ENCODE data around the gene FAM234A.
"Not testable (repeated sequence)": the region's sequence is repeated elsewhere in the genome, so short reads cannot be mapped to it uniquely, and the experiment has no call there.

Gene FAM234A

GRCh38 chr16:191831-192230 lies 42.8 kb upstream of the FAM234A start:
- DNase-seq (ENCODE audit: low read depth) = no peak
- no peak overlapping the region for H3K4me3 ChIP-seq (ENCODE audit: low read depth, low read length)
- no peak for TF ChIP-seq CTCF (IDR thresholded peaks at IDR 0.05; ENCODE audit: low read depth, low read length, missing control alignments)

- H3K4me3 ChIP-seq (ENCODE audit: low read depth, low read length) = no peak overlapping the region
- DNase-seq (ENCODE audit: low read depth) = no peak
- TF ChIP-seq CTCF (IDR thresholded peaks at IDR 0.05; ENCODE audit: low read depth, low read length, missing control alignments) = no peak
Measured at GRCh38 chr16:192686-193085, 41.9 kb upstream of the FAM234A start.

GRCh38 chr16:193441-193840 lies 41.2 kb upstream of the FAM234A start:
- DNase-seq (ENCODE audit: low read depth) = no peak
- no peak overlapping the region for H3K4me3 ChIP-seq (ENCODE audit: low read depth, low read length)
- TF ChIP-seq CTCF (IDR thresholded peaks at IDR 0.05; ENCODE audit: low read depth, low read length, missing control alignments) = no peak

- DNase-seq (ENCODE audit: low read depth) = no peak
- H3K4me3 ChIP-seq (ENCODE audit: low read depth, low read length) = no peak overlapping the region
- no peak for TF ChIP-seq CTCF (IDR thresholded peaks at IDR 0.05; ENCODE audit: low read depth, low read length, missing control alignments)
Measured at GRCh38 chr16:194516-194915, 40.1 kb upstream of the FAM234A start.

GRCh38 chr16:200388-200787 lies 34.2 kb upstream of the FAM234A start:
- TF ChIP-seq CTCF (IDR thresholded peaks at IDR 0.05; ENCODE audit: low read depth, low read length, missing control alignments) = no peak
- H3K4me3 ChIP-seq (ENCODE audit: low read depth, low read length) = no peak overlapping the region
- DNase-seq (ENCODE audit: low read depth) = no peak

- no peak overlapping the region for H3K4me3 ChIP-seq (ENCODE audit: low read depth, low read length)
- no peak for DNase-seq (ENCODE audit: low read depth)
- TF ChIP-seq CTCF (IDR thresholded peaks at IDR 0.05; ENCODE audit: low read depth, low read length, missing control alignments) = no peak
Measured at GRCh38 chr16:203246-203645, 31.4 kb upstream of the FAM234A start.

GRCh38 chr16:204046-204445 lies 30.6 kb upstream of the FAM234A start:
- not testable (repeated sequence) for DNase-seq (ENCODE audit: low read depth); H3K4me3 ChIP-seq (ENCODE audit: low read depth, low read length)

- H3K4me3 ChIP-seq (ENCODE audit: low read depth, low read length); DNase-seq (ENCODE audit: low read depth): not testable (repeated sequence)
Measured at GRCh38 chr16:209359-209758, 25.3 kb upstream of the FAM234A start.

GRCh38 chr16:211631-212180 lies 22.9 kb upstream of the FAM234A start:
- not testable (repeated sequence) for DNase-seq (ENCODE audit: low read depth); H3K4me3 ChIP-seq (ENCODE audit: low read depth, low read length)
